GM19372 (cell line): Measurements from ENCODE around the gene KDM8.

ENCODE experiments used
- ATAC-seq: cut with Tn5 transposase; IDR thresholded peaks from one replicate; pipeline ENCODE4 v1.9.1; 2021; ENCODE audit warnings: mild to moderate bottlenecking, low read depth, moderate library complexity; ENCODE audit not compliant: unreplicated experiment

Gene KDM8

GRCh38 chr16:27264151-27264550 is 60.8 kb downstream of the KDM8 start:
- ATAC-seq, result no peak

- no peak for ATAC-seq
Observed at GRCh38 chr16:27265982-27266381, 62.7 kb downstream of the KDM8 start.

- no peak for ATAC-seq
Observed at GRCh38 chr16:27267037-27267677, 63.8 kb downstream of the KDM8 start.

DNA sequence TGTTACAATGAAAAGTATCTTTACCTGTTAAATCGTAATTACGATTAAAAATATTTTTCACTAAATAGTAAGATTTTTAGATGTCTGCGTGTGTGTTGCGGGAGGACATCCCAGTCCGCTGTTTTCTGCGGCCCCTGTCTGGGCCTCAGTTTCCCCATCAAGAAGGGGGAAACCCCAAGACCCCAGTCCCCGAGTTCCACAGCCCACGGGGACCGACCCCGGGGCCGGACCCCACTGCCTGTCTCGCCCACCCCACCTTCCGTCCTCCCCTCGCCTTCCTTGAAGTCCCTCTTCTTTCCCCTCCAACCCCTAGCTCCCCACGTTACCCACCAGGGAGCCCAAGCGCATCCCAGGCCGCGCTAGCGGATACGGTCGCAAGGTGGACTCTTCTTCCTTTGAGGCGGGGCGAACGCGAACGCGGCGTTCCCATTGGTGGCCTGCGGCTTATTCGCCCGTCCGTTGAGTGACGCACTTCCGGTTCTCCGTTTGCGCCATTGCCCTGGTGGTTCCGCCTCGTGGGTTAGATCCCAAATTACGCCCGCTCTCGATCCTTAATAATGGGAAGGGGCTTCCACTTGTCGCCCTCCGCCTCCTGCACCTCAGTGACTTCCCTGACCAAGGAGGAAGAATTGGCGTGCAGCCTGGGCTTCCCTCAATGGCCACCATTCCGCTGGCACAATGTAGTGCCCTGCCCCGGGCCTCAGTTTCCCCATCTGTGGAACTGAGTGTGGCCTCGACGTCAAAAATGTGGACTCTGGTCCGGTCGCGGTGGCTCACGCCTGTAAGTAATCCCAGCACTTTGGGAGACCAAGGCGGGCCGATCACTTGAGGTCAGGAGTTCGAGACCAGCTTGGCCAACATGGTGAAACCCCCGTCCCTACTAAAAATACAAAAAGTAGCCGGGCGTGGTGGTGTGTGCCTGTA is 65.3 kb downstream of the KDM8 start, which contains the start of gene NSMCE1:
TSS of gene NSMCE1 (minus strand) at position 397 of the 924 bp plus-strand sequence. CDS start 11,202 bp downstream, outside the sequence.
- peak; percentile 96 for ATAC-seq

GRCh38 chr16:27269300-27270150 is 66.2 kb downstream of the KDM8 start:
- no peak for ATAC-seq

GRCh38 chr16:27270349-27270748 is 67.0 kb downstream of the KDM8 start:
- no peak for ATAC-seq
